NK-92 (cell line): ENCODE measurements around the gene ALPK3.

Experiments used
- DNase-seq: peaks from one replicate; lab custom pipeline; 2025; ENCODE audit not compliant: unreplicated experiment; lab: John Stamatoyannopoulos, UW

ALPK3 gene

DNA sequence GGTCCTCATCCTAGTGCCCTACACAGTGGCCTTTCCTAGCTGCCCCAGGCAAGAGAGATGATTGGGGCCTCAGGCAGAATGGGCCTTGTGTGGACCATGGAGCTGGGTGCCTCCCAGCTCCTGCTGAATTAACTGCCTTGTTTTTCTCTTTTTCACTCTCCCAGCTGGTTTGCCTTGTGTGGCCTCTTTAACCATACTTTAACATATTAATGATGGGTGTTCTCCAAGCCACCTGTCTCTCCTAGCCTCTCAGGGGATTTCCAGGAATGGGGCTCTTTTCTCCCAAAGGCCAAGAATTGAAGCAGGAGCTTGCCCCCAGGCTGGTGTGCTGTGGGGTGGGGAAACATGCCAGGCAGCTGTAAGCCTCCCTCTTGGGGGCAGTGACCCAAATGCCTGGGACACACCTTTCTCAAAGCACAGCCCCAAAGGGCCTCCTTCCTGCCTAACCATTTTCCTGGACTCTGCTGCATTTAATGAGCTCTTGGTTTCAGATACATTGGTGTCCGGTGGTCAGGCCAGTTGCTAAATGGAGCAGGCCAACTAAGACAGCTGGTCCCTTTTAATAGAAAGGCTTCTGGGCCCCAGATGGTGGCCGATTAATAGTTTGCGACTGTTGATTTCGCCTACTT is 5.6 kb downstream of the ALPK3 start:
- no peak for DNase-seq

DNA sequence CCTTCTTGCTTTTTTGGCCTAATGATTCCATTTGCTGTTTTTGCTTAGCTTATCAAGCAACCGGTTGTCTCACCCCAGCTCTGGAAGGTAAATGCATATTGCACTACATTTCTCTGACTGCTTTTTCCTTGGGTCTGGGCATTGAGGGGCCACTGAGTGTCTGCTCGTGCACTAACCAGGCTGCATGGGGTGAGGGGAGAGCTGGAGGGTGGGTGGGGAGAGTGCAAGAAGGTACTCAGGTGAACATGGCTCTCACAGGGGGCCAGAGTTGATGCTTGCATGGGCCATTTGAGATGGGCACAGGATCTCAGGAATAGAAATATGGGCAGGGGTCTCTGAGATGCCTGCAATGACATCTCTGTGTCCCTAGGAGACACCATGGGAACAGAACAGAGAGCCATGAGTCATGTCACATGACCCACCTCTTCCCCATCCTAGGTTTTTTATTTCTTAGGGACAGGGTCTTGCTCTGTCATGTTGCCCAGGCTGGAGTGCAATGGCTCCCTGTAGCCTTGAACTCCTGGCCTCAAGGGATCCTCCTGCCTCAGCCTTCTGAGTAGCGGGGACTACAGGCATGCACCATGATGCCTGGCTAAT is 6.2 kb downstream of the ALPK3 start:
- DNase-seq: no peak

DNA sequence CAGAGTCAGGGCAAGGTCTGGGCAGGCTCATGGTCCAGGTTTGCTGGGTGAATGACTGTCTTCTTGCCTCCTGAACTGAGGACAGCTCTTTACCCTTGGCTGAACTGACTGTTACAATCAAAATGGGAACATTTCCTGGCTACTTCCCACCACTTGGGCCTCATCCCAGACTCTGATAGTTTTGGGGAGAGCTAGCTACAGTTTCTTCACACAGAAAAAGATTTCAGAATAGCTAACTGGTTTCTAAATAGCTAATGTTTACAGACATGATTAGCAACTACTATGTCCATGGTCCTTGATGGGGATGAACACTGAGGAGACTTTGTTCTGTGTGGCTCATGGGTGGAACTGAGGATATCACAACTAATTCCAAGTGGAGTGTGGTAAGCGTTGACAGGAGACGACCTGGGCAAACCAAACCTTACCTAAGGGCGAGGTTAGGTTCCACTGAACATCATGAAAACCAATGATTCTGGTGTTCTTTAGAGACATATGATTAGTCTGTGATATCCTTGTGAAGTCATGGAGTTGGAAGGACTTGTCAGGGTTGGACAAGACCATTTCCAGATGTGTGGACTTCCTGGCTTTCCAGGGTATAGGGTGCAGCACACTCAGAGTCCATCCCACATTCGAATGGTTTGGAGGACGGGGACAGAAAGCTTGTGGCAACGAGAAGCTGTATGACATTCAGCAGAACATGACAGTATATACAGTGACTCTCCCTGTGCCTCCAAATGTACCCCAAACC is 7.3 kb downstream of the ALPK3 start:
- DNase-seq: no peak

DNA sequence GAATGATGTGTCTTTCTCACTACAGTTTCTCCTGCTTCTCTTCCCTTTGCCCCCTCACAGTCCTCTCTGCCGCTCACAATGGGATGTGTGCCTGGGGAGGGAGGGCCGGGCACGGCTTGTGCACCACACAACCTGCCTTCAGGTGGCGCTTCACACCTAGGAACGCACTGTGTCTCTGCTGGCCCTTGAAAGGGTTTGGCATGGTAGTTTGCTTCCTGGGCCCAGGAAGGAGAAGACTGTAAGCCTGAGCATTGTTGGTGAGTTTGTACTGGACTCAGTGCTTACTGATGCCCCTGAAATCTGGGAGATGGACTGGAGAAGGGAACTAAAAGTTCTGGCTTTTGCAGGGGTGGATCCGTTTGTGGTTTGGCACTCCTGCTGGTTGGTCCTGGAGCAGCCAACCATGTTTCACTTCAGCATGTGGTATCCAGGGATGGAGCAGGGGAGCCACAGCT is 9.2 kb downstream of the ALPK3 start:
- no peak for DNase-seq

DNA sequence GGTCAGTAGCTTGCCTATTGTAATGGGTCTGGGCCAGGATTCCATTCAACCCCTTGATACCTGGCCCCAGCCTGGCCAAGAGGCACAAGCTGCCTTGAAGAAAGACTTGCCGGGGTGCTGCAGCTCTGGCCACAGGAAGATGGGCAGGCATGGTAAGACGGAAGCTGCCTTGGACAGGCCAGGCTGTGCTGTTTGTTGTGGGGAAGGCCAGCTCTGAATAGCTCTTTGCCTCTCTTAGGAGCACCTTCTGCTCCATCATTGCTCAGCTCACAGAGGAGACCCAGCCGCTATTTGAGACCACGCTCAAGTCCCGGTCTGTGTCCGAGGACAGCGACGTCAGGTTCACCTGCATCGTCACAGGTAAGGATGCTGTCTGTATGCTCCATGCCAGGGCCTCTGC is 10.1 kb downstream of the ALPK3 start:
- no peak for DNase-seq

DNA sequence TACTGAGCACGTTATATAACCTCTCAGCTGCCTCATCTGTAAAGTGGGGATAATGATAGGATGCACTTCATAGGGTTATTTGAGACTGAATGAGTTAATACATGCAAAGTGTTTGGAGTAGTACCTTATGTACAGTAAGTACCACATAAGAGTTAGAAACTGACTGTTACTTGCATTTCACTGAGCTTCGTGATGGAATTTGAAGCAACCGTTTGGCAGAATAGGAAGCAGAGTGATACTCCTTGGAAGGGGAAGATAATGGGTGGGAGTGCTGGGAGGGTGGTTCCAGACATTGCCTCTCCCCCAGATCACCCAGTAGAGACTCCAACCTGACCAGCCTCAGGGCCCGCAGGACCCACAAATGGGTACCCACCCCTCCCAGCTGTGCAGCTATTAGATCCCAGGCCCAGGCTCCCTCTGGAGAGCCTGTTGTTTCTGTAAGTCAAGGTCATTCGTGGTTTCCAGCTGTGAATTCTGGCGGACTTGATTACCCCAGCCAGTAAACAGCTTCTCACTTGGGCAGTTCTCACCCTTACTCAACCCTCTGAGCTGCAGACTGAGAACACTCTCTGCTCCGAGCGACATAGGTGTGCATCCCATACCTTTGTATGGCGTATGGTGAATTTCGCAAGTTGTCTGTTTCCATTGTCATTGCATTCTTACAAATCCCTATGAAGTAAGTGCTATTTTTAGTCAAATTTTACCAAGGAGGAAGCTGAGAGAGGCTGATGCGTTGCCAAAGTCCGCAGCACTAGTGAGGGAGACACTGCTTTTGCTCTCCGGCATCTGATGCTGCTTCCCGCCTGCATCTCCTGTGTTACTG is 11.1 kb downstream of the ALPK3 start:
- DNase-seq: no peak

DNA sequence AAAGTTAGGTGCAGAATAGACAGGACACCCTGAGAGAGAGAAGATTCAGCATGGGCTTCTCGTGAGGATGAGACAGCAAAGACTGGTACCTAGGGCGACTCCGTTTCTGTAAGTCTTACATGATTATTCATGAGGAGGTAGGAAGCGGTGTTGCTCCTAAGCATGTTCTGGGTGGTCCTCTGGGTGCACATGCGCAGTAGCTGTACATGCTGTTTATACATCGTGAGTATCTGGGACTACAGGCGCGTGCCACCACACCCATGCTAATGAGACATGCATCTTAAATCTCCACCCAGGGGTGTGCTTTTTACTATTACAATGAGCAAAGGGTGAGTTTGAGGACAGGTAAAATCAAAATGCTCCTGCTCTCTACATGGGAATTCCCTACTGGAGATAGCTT is 12.3 kb downstream of the ALPK3 start:
- DNase-seq: no peak

DNA sequence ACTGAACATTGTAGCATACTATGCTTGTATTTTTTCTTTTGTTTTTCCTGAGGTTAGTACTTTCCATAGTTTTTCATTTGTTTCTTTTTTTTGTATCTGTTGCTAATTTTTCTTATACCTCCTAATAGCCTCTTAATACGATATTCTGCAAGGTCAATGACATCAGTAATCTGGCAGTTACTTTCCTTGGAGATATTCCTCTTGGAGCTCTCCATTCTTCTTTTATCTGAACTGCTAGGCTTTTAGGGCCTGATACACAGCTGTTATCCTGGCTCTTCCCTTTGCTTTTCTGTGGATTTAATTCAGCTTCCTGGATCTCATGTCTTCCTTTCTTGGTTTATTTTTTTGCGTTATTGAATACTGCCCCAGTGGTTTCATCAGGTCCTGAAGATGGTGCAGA is 12.9 kb downstream of the ALPK3 start:
- no peak for DNase-seq

DNA sequence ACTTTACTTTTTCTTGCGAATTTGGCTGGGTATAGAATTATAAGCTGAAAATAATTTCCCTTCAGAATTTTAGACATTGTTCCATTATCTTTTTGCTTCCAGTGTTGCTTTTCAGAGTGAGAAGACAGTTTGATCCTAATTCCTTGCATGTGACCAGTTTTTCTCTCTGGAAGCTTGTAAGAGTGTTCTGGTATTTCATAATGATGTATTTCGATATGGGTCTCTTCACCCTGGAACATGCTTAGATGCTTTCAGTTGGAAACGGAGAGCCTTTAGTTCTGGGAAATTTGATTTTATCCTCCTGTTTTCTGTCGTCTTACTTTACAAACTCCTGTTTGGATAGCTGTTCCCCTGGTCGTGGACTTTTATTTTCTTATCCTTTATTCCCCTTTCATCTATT is 13.9 kb downstream of the ALPK3 start:
- no peak for DNase-seq

DNA sequence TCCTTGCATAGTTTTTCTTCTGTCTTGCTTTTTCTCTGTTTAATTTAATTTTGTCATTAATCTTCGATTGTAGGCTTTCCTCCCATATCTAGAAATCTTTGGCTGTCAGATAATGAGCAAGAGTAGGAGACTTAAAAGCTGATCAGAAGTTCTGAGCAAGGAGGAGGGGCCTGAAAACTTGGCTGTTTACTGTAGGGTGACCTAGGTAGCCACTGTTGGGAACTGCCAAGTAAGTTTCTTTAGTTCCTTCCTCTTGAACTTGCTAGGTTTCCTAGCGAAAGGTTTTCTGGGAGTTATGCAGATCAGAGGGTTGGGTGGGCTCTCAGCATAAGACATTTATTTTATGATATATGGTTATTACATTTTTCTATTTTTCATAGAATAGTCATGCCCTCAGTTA is 14.5 kb downstream of the ALPK3 start:
- no peak for DNase-seq

DNA sequence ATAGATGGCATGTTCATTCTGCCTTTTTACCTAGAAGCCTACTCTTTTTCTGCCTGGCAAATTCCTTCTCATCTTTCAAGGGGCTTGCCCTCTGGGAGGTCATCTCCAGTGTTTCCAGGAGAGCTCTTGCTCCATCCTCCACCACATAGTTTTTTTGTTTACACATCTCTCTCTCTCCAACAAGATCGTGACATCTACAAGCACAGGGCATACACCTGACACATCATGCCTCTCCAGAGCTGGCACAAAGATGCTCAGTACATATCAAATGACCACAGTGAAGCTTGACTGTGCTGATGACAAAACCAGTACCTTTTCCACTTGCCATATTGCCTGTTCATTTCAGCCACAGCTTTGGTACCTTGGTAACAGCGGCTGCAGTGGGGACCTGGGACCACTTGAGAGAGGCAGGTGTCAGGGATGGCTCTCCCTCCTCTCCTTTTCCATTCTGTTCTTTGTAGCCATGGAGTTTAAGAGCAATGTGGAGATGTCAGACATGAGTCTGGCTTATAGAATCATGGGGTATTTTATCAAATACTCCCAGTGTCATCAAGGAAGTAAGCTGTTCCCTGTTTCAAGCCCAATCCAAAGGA is 15.4 kb downstream of the ALPK3 start:
- no peak for DNase-seq

DNA sequence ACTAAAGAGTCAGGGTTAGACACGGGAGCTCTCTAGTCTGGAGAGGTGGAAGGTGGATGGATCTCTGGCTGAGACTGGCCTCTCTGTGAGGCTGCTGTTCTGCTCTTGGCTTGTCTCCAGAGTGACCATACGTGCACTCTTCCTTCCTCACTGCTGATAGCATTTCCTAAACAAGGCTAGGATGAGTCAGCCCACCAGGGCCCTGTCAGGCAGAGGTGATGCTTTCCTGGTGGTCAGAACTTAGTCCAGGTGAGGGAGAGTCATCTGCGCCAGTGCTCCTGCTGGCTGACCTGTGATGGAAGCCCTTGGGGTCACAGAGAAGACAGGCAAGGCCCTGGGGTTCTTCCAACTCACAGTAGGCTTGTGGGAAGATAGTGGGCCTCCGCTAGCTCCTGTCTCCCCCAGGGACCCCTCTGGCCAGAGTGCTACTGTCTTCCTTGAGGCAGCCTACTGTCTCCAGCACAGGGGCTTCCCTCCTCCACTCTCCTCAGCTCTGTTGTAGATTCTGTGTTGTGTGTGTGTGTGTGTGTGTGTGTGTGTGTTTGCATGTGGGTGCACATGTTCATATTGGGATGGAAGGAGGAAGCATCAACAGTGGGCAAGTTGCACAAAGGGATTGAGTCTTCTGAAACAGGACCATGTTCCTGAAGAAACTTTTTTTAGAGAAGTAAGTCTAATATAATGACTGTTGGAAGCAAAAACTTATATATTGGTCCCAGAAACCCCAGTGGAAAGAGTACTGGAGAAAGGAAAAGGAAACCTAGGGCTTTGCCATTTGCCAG is 16.5 kb downstream of the ALPK3 start:
- no peak for DNase-seq

DNA sequence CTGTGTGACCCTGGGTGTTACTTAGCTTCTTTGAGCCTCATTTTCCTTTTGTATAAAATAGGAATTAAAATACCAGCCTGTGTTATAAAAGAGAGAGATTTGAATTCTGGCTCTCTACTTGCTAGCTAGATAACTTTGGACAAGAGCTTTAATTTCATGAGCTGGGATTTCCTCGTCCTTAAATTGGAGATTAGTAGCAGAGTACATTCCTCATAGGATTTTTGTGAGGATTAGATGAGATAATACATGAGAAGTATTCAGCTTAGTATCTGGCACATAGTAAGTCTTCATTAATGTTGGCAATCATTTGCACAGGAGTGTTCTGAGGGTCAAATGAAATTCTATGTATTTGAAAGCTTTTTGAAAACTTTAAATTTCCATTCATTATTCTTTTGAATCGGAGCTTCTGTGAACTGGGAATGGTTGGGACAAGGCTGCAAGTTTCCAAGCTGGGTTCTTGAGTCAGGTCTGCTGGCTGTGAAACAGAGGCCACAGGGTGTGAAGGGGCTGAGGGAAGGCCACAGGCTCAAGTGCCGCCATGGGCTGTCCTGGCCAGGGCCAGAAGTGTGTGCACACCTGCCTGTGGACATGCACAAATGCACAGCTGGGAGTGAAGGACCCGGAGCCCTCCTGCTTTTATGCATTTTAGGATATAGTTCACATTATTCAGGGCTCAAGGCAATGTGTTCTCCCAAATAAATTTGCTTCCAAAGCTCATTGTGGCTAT is 17.2 kb downstream of the ALPK3 start:
- DNase-seq: no peak

DNA sequence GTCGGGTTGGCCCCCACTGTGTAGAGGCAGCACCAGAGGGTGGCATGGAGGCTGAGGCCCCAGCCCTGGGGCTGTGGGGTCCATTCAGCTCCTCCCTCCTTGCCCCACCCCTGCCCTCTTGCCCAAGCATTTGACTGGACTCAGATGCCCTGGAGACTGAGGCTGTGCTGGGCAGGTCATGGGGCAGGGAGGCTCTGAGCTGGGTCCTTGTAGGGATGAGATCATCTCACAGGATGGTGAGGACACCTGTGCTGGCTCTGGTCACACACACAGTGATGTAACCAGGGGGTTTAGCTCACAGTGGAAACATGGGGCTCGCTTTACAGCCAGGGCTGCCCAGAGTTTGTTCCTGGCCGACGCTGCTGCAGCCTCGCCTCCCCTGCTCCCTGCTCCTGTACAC is 17.8 kb downstream of the ALPK3 start:
- no peak for DNase-seq

DNA sequence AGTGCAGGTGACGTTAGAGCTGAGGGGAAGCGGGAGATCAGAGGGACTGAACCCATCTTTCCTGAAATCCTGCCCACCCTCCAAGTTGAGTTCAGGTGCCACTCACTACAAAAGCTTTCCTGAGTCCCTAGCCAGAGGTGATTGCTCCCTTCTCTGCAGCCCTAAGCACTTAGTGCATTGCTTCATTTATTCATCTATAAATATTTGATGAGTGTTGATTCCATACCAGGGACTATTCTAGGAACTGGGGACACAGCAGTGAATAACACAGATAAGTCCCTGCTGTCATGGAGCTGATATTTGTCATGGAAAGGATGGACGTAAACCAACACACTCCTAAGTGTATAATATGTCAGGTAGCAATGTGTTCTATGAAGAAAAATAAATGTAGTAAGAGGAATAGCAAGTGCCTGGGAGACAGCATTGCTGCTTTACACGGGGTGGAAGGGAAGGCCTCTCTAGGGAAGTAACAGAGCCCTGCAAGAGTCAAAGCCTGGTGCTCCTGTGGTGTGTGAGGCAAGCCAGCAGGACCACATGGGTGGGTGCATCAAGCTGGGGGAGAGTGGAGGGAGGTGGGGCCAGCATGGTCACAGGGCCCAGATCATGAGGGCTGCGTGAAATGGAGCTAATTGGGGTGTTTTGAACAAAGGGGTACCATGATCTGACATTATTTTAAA is 18.6 kb downstream of the ALPK3 start:
- no peak for DNase-seq

DNA sequence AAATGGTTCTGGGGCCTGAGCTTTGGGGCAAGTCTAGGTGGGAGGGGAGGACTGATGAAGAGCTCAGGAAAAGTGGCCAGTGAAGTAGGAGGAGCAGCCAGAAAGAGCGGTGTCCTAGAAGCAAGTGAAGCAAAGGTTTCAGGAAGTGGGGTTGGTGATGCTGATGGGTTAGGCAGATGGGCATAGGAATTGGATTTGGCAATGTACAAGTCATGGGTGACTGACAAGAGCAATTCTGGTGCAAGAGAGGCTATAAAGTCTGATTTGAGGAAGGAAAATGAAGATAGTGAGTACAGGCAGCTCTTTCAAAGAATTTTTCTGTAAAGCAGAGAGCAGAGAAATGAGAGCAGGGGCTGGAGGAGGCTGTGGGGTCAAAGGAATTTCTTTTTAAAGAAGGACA is 19.7 kb downstream of the ALPK3 start:
- DNase-seq: no peak

DNA sequence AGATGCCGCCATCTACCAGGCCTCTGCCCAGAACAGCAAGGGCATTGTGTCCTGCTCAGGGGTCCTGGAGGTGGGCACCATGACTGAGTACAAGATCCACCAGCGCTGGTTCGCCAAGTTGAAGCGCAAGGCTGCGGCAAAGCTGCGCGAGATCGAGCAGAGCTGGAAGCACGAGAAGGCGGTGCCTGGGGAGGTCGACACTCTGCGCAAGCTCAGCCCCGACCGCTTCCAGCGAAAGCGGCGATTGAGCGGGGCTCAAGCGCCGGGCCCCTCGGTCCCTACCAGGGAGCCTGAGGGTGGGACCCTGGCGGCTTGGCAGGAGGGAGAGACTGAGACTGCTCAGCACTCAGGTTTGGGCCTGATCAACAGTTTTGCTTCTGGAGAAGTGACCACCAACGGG is 22.6 kb downstream of the ALPK3 start:
- no peak for DNase-seq

DNA sequence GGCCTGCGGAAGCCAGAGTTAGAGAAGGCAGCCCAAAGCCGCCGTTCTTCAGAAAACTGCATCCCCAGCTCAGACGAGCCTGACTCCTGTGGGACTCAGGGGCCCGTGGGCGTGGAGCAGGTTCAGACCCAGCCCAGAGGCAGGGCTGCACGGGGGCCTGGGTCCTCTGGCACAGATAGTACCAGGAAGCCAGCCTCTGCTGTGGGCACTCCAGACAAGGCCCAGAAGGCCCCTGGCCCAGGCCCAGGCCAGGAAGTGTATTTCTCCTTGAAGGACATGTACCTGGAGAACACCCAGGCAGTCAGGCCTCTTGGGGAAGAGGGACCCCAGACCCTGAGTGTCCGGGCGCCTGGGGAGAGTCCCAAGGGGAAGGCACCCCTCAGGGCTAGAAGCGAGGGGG is 23.1 kb downstream of the ALPK3 start:
- no peak for DNase-seq

DNA sequence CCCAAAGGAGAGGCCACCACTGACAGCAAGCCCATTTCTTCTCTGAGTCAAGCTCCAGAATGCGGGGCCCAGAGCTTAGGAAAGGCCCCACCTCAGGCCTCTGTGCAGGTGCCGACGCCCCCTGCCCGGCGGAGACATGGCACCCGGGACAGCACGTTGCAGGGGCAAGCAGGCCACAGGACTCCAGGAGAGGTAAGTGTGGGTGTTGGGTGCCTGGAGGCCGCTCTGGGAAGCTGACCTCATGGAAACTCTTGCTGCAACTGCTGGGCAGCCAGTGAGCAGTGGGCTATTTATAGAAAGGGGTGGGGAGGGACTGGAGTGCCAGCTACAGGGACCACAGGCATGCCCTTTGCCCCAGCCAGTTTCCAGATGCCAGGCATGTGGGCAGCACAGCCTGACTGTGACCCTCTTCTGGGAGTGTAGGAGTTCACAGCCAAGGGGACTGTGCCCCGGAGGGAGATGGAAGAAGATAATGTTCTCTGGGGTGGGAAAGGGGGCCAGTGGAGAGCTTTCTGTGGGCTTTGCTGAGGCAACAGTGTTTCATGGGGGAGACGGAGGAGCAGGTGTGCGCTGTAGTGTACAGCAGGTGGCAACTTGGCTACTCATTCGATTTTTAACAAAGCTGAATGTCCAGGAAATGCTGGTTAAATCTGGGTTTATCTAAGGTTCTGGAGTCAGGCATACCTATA is 23.7 kb downstream of the ALPK3 start:
- DNase-seq: no peak
